ENCODE measurements around the gene NAALADL1. TPM values are rescaled to one million over a fixed set of nuclear protein-coding genes. Genes with fewer than 3 reads are reported as not detected.

Gene NAALADL1
- total and polyA plus RNA-seq, 9 of the 15 experiments (the other 6 are each of a cell fraction or from before 2014, with no cell fraction given) = 0.06 to 0.72 (median 0.22) TPM; not detected in 4

DNA sequence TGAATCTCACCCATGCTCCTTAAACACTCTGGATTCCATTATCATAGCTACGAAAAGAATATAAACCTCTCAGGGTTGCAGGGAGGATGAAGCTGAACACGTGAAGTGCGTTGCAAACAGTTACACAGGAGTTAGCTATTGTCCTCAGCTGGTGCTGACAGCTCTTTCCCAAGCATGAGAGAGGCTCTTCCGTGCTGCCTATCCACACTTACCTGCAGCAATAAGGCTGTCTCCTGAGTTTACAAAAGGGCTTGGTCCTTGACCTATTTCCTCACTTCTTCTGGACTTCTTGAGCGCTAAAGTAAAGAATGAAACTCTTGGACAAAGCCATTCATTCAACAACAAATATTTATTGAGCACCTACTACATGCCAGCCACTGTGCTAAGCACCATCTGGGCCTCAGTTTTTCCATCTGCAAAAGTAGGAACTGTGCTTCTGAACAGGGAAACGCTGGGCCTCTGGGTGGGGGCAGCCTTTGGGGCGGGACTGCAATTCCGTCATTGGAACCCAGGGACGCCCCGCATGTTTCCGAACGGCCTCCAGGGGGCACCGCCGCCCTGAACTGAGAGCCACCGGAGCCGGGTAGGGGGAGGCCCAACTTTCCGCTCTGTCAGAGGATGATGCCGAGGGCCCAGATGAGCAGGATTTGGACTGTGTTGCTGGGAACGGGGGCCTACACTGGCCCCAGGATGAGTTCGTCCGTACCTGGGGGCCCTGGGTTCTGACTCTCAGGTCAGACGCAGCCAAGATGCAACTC is 45.0 kb downstream of the NAALADL1 start:
- Histone ChIP-seq H3K4me1 (replicated peaks in 1 of 2; ENCODE audit: control insufficient read depth in 2 of 2, insufficient read depth in 2 of 2, low read length in 2 of 2) (peaks cover 10 to 35% of the 10 kb centered on the region in 2 experiments; a peak in 4 of 5 replicates), H3K4me2 (ENCODE audit: insufficient read depth, low read length) (peak overlapping the region; percentile 98), H3K9me1 (ENCODE audit: control insufficient read depth, insufficient read depth, low read length) (peaks cover 4% of the 10 kb centered on the region), H3K9me3 (replicated peaks; ENCODE audit: control insufficient read depth, insufficient read depth, low read depth, low read length) (no peaks in the 10 kb centered on the region; the same call in 1 of the 2 replicates), H3K4me3 (peak overlapping the region; percentile 67), H3K36me3 (ENCODE audit: control insufficient read depth, insufficient read depth, low read length) (peaks cover 14% of the 10 kb centered on the region; the same call in 2 of the 3 replicates), H4K20me1 (replicated peaks; ENCODE audit: control insufficient read depth, insufficient read depth, low read length) (no peaks in the 10 kb centered on the region), H2AFZ (ENCODE audit: low read depth, low read length) (peak overlapping the region; percentile 99), H3K79me2 (ENCODE audit: control insufficient read depth, insufficient read depth, low read length) (peaks cover 25% of the 10 kb centered on the region), H3K9ac (ENCODE audit: insufficient read depth in 1 of 2, low read depth in 2 of 2, low read length in 2 of 2) (peak overlapping the region; percentile 91 to 97), H3K27me3 (ENCODE audit: control insufficient read depth in 2 of 2, insufficient read depth in 2 of 2, low read length in 2 of 2) (no peaks in the 10 kb centered on the region), H3K27ac (ENCODE audit: extremely low read depth, low read depth, low read length) (peak overlapping the region; percentile 93)
- TSS peak; percentile 86 for BruUV-seq (replicated peaks)
- peak; percentile 92 for ATAC-seq
- intact Hi-C loops (cut with micrococcal nuclease) = loop anchor here (1.0 to 5.0 kb wide), 3 partner anchors 49 to 104 kb away; partner anchors contain the start of genes TM7SF2 and ZNHIT2
- WGBS (ENCODE audit: insufficient coverage, low coverage, missing lambda C conversion rate) = 12% methylated on average over 22 of the region's 22 CpGs
- peak; percentile 92 to 95 (median 94) for DNase-seq (ENCODE audit: extremely low read depth in 1 of 4, low spot score in 3 of 4)
- POLR2A ChIA-PET = interaction anchor here (0.7 to 2.3 kb wide), 9 partner anchors 10 to 109 kb away, joined by 3 to 14 read pairs (median 3); partner anchors contain the start of genes BATF2, FAU, MRPL49 and ZNHIT2
- FAIRE-seq = peak; percentile 86
- CTCF ChIA-PET (ENCODE audit: low intra/inter-chr PET ratio) = interaction anchor here (0.6 to 2.3 kb wide), 13 partner anchors 65 to 270 kb away, joined by 3 to 18 read pairs (median 4); partner anchors contain the start of genes ATG2A, CAPN1, CDC42BPG and CDCA5
- in situ Hi-C loops (cut with MboI) = no loop called here
- TF ChIP-seq HNRNPUL1 (IDR thresholded peaks at IDR 0.05; ENCODE audit: low read length) (no peak), ZNF232 (CRISPR knock-in tag; IDR thresholded peaks at IDR 0.05) (no peak), CBX3 (IDR thresholded peaks at IDR 0.05; ENCODE audit: borderline replicate concordance in 1 of 2, low read length in 2 of 2) (no peak), ZNF316 (IDR thresholded peaks at IDR 0.05) (peak; percentile 27; the same call in 1 of the 2 replicates), CHAMP1 (IDR thresholded peaks at IDR 0.05) (no peak), ATF7 (IDR thresholded peaks at IDR 0.05) (peak; percentile 48), HLTF (IDR thresholded peaks at IDR 0.05) (peak; percentile 90; the same call in 1 of the 2 replicates), SRSF9 (IDR thresholded peaks at IDR 0.05; ENCODE audit: borderline replicate concordance, low read depth, low read length) (no peak), CREB1 (IDR thresholded peaks at IDR 0.05) (peak; percentile 61), CREB1 (CRISPR knock-in tag; IDR thresholded peaks at IDR 0.05) (no peak; the same call in 1 of the 2 replicates), HMG20B (CRISPR knock-in tag; IDR thresholded peaks at IDR 0.05) (no peak), ZNF280B (CRISPR knock-in tag; IDR thresholded peaks at IDR 0.05) (no peak), PRPF4 (IDR thresholded peaks at IDR 0.05; ENCODE audit: insufficient read depth, low read depth, low read length, poor library complexity, severe bottlenecking) (no peak)
- TF ChIP-seq, protein P1, sequence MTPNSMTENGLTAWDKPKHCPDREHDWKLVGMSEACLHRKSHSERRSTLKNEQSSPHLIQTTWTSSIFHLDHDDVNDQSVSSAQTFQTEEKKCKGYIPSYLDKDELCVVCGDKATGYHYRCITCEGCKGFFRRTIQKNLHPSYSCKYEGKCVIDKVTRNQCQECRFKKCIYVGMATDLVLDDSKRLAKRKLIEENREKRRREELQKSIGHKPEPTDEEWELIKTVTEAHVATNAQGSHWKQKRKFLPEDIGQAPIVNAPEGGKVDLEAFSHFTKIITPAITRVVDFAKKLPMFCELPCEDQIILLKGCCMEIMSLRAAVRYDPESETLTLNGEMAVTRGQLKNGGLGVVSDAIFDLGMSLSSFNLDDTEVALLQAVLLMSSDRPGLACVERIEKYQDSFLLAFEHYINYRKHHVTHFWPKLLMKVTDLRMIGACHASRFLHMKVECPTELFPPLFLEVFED (CRISPR knock-in tag; conservative IDR thresholded peaks at IDR 0.05) = no peak
- TF ChIP-seq, protein P2, sequence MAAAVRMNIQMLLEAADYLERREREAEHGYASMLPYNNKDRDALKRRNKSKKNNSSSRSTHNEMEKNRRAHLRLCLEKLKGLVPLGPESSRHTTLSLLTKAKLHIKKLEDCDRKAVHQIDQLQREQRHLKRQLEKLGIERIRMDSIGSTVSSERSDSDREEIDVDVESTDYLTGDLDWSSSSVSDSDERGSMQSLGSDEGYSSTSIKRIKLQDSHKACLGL (CRISPR knock-in tag; IDR thresholded peaks at IDR 0.05; ENCODE audit: borderline replicate concordance, poor library complexity, severe bottlenecking) = no peak

All from K562 (cell line).